ENCODE measurements around the gene CPLX1. TPM values are rescaled to one million over a fixed set of nuclear protein-coding genes. Genes with fewer than 3 reads are reported as not detected.

Gene CPLX1
- total RNA-seq, 3 donors from 2014 or later: 0.16 to 2.6 (median 1.2) TPM

GRCh38 chr4:866068-866760, 40.3 kb upstream of the CPLX1 start:
- no peaks in the 10 kb centered on the region for H3K36me3 ChIP-seq
- intact Hi-C loops (cut with DNase I; ENCODE audit: low total_unique reads): no loop called here
- H3K27me3 ChIP-seq: no peaks in the 10 kb centered on the region
- peaks cover 0 to 6% of the 10 kb centered on the region in 2 donors for H3K9me3 ChIP-seq
- no peaks in the 10 kb centered on the region for H3K4me1 ChIP-seq
- H3K27ac ChIP-seq: no peak overlapping the region
- no peak overlapping the region for H3K4me3 ChIP-seq
- no peak for TF ChIP-seq POLR2AphosphoS5 (IDR thresholded peaks at IDR 0.05)
- no peak for TF ChIP-seq CTCF (IDR thresholded peaks at IDR 0.05)
- TF ChIP-seq POLR2A (IDR thresholded peaks at IDR 0.05): no peak
- DNase-seq (ENCODE audit: low spot score in 2 of 2): no peak

GRCh38 chr4:865572-865971, 39.6 kb upstream of the CPLX1 start:
- Histone ChIP-seq H3K36me3 (no peaks in the 10 kb centered on the region), H3K4me1 (no peaks in the 10 kb centered on the region), H3K9me3 (peaks cover 0 to 6% of the 10 kb centered on the region in 2 donors), H3K27ac (no peak overlapping the region), H3K27me3 (no peaks in the 10 kb centered on the region), H3K4me3 (no peak overlapping the region)
- intact Hi-C loops (cut with DNase I; ENCODE audit: low total_unique reads): no loop called here
- TF ChIP-seq POLR2AphosphoS5 (IDR thresholded peaks at IDR 0.05) (no peak), POLR2A (IDR thresholded peaks at IDR 0.05) (no peak), CTCF (IDR thresholded peaks at IDR 0.05) (no peak)
- DNase-seq (ENCODE audit: low spot score in 2 of 2): no peak

- no peak for TF ChIP-seq POLR2A (IDR thresholded peaks at IDR 0.05)
- TF ChIP-seq CTCF (IDR thresholded peaks at IDR 0.05): no peak
- no peak for TF ChIP-seq POLR2AphosphoS5 (IDR thresholded peaks at IDR 0.05)
- Histone ChIP-seq H3K4me3 (no peak overlapping the region), H3K36me3 (no peaks in the 10 kb centered on the region)
Observed at GRCh38 chr4:865121-865465, 39.2 kb upstream of the CPLX1 start.

GRCh38 chr4:864456-865120, 38.7 kb upstream of the CPLX1 start:
- Histone ChIP-seq H3K4me3 (no peak overlapping the region), H3K4me1 (no peaks in the 10 kb centered on the region), H3K9me3 (peaks cover 0 to 6% of the 10 kb centered on the region in 2 donors), H3K27ac (no peak overlapping the region), H3K27me3 (no peaks in the 10 kb centered on the region), H3K36me3 (no peaks in the 10 kb centered on the region)
- intact Hi-C loops (cut with DNase I; ENCODE audit: low total_unique reads): no loop called here
- DNase-seq (ENCODE audit: low spot score in 2 of 2): no peak
- TF ChIP-seq CTCF (IDR thresholded peaks at IDR 0.05) (no peak), POLR2A (IDR thresholded peaks at IDR 0.05) (no peak), POLR2AphosphoS5 (IDR thresholded peaks at IDR 0.05) (no peak)

More at GRCh38 chr4:865121-865465, 39.2 kb upstream of the CPLX1 start:
- intact Hi-C loops (cut with DNase I; ENCODE audit: low total_unique reads): no loop called here
- no peak for DNase-seq (ENCODE audit: low spot score in 2 of 2)
- H3K9me3 ChIP-seq: peaks cover 0 to 6% of the 10 kb centered on the region in 2 donors
- H3K27ac ChIP-seq: no peak overlapping the region
- no peaks in the 10 kb centered on the region for H3K27me3 ChIP-seq
- H3K4me1 ChIP-seq: no peaks in the 10 kb centered on the region

GRCh38 chr4:860561-860960, 34.6 kb upstream of the CPLX1 start:
- Histone ChIP-seq H3K27ac (no peak overlapping the region), H3K4me1 (no peaks in the 10 kb centered on the region), H3K4me3 (no peak overlapping the region), H3K36me3 (no peaks in the 10 kb centered on the region), H3K27me3 (no peaks in the 10 kb centered on the region), H3K9me3 (peaks cover 0 to 6% of the 10 kb centered on the region in 2 donors)
- TF ChIP-seq POLR2AphosphoS5 (IDR thresholded peaks at IDR 0.05): no peak
- TF ChIP-seq CTCF (IDR thresholded peaks at IDR 0.05): no peak
- no peak for TF ChIP-seq POLR2A (IDR thresholded peaks at IDR 0.05)
- DNase-seq (ENCODE audit: low spot score in 2 of 2): no peak
- intact Hi-C loops (cut with DNase I; ENCODE audit: low total_unique reads): loop anchor here (1.0 kb wide), 1 partner anchor 27 kb away; no protein-coding TSS in a partner anchor
